HUES6 (cell line): Measurements from ENCODE around the gene HTRA3.

ENCODE experiments used
- H3K27ac ChIP-seq: 2 replicates; pipeline ENCODE4 v1.7.0; 2013; ENCODE audit warnings: low read depth, mild to moderate bottlenecking, low read length, inconsistent platforms
- H3K27me3 ChIP-seq: 2 replicates; pipeline ENCODE4 v1.6.1; 2013; ENCODE audit warnings: low read length; ENCODE audit not compliant: control insufficient read depth, insufficient read depth
- H3K36me3 ChIP-seq: 2 replicates; pipeline ENCODE4 v1.6.1; 2013; ENCODE audit warnings: low read length; ENCODE audit not compliant: control insufficient read depth, insufficient read depth
- H3K4me1 ChIP-seq: 2 replicates; pipeline ENCODE4 v1.6.1; 2013; ENCODE audit warnings: low read length; ENCODE audit not compliant: control insufficient read depth, insufficient read depth
- H3K4me3 ChIP-seq: 2 replicates; pipeline ENCODE4 v1.5.1; 2013; ENCODE audit warnings: low read depth, low read length
- H3K9ac ChIP-seq: one replicate; pipeline ENCODE4 v1.6.1; 2013; ENCODE audit warnings: mild to moderate bottlenecking, low read length
- H3K9me3 ChIP-seq: 2 replicates; pipeline ENCODE4 v1.6.1; 2013; ENCODE audit warnings: low read depth, low read length; ENCODE audit not compliant: control insufficient read depth, insufficient read depth

HTRA3 gene

DNA sequence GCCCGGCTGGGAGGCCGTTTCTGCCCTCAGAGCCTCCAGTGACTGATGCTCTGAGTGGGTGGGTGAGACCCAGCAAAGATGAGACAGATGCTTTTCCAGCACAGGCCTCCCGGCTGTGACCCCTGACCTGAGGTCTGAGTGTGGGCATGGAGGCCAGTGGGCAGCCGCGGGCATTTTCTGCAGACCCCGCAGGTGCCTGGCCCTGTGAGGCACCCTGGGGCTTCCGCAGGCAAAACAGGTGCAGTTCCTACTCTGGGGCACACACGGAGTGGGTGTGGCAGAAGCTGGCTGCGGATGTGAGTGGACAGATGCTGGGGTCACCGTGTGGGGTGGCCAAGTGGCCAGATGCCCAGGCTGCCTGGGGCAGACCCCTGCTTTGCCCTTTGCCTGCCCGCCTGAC lies 14.8 kb downstream of the HTRA3 start:
- no peaks in the 10 kb centered on the region for H3K27me3 ChIP-seq
- no peak overlapping the region for H3K27ac ChIP-seq
- no peaks in the 10 kb centered on the region for H3K36me3 ChIP-seq
- no peak overlapping the region for H3K4me3 ChIP-seq
- no peaks in the 10 kb centered on the region for H3K9me3 ChIP-seq
- H3K4me1 ChIP-seq: no peaks in the 10 kb centered on the region
- no peak overlapping the region for H3K9ac ChIP-seq

DNA sequence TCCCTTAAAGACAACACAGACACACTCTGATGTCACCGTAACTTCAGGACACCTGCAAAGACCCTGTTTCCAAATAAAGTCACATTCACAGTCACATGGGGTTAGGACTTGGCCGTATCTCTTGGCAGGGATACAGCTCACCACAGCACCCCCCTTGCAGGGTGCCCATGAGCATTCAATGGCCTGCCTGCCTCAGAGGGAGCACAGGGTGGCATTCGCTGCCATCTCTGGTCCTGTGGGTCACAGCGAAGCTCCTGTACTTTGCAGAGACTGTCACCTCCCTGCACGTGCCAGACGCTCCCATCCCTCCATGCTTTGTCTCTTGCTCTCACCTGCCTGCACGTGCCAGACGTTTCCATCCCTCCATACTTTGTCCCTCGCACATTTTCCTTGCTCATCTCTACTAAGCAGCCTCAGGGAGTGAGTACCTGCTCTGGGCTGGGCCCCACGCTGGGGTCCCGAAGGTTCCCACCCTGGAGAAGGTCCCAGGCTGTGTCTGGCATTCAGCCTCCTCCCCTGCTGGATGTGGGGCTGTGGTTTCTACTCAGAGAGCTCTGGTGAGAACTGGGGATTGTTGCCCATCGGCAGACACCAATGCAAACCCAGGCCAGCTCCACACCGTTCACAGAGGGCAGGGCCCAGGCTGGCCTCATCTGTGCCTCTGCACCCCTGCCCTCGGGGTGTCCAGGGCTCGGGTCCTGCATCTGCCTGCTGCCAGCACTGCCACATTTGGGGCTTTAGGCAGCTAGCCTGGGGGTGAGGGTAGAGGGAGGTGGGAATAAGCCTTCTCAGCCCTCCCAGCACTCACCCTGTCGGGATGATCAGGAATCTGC lies 15.8 kb downstream of the HTRA3 start:
- no peaks in the 10 kb centered on the region for H3K4me1 ChIP-seq
- H3K27me3 ChIP-seq: no peaks in the 10 kb centered on the region
- no peaks in the 10 kb centered on the region for H3K9me3 ChIP-seq
- H3K27ac ChIP-seq: no peak overlapping the region
- H3K9ac ChIP-seq: no peak overlapping the region
- H3K36me3 ChIP-seq: no peaks in the 10 kb centered on the region
- no peak overlapping the region for H3K4me3 ChIP-seq

GRCh38 chr4:8285976-8286718 lies 16.6 kb downstream of the HTRA3 start:
- Histone ChIP-seq H3K4me3 (no peak overlapping the region), H3K36me3 (no peaks in the 10 kb centered on the region), H3K9me3 (no peaks in the 10 kb centered on the region), H3K9ac (no peak overlapping the region), H3K27me3 (no peaks in the 10 kb centered on the region), H3K27ac (no peak overlapping the region), H3K4me1 (no peaks in the 10 kb centered on the region)

GRCh38 chr4:8286719-8287342 lies 17.3 kb downstream of the HTRA3 start:
- Histone ChIP-seq H3K4me3 (no peak overlapping the region), H3K9ac (no peak overlapping the region), H3K36me3 (no peaks in the 10 kb centered on the region), H3K27ac (no peak overlapping the region), H3K27me3 (no peaks in the 10 kb centered on the region), H3K4me1 (no peaks in the 10 kb centered on the region), H3K9me3 (no peaks in the 10 kb centered on the region)

DNA sequence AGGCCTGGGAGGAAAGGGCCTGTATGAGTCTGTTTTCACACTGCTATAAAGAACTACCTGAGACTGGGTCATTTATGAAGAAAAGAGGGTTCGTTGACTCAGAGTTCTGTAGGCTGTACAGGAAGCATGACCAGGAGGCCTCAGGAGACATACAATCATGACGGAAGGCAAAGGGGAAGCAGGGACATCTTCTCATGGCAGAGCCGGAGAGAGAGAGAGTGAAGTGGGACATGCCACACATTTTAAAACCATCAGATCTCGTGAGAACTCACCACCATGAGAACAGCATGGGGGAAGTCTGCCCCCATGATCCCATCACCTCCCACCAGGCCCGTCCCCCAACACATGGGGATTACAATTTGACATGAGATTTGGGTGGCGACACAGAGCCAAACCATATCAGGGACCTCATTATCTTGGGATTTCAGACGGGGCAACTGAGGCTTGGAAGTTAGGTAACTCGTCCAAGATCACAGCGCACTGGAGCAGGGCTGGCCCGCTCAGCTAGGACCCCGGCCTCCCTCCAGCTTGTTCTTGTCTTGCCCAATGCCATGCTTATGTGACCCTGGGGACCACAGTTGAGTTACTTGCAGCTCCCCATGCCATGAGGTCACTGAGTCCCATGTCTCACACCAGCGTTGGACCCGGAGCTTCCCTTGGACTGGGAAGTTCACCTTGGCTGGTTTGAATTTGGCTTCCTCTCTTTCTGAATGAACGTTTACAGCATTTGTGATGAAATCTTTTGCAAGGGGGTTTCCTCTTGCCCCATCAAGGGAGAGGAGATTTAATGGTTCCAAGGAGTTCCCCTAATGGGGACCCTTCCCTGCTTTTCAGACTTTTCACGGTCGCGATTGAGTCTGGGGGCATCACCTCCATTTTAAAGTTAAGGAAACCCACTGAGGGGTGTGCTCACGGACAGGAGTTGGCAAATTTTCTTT lies 18.1 kb downstream of the HTRA3 start:
- H3K27ac ChIP-seq: no peak overlapping the region
- H3K4me1 ChIP-seq: no peaks in the 10 kb centered on the region
- no peaks in the 10 kb centered on the region for H3K36me3 ChIP-seq
- H3K9me3 ChIP-seq: no peaks in the 10 kb centered on the region
- H3K4me3 ChIP-seq: no peak overlapping the region
- no peak overlapping the region for H3K9ac ChIP-seq
- no peaks in the 10 kb centered on the region for H3K27me3 ChIP-seq

GRCh38 chr4:8289151-8289750 lies 19.7 kb downstream of the HTRA3 start:
- Histone ChIP-seq H3K27me3 (no peaks in the 10 kb centered on the region), H3K4me3 (no peak overlapping the region), H3K36me3 (no peaks in the 10 kb centered on the region), H3K4me1 (no peaks in the 10 kb centered on the region), H3K27ac (no peak overlapping the region), H3K9ac (no peak overlapping the region), H3K9me3 (no peaks in the 10 kb centered on the region)

- H3K4me3 ChIP-seq: no peak overlapping the region
- no peaks in the 10 kb centered on the region for H3K4me1 ChIP-seq
- no peaks in the 10 kb centered on the region for H3K27me3 ChIP-seq
- H3K36me3 ChIP-seq: no peaks in the 10 kb centered on the region
- H3K9me3 ChIP-seq: no peaks in the 10 kb centered on the region; the same call in 1 of the 2 replicates
- H3K27ac ChIP-seq: no peak overlapping the region
- no peak overlapping the region for H3K9ac ChIP-seq
These were observed 20.6 kb downstream of the HTRA3 start for GRCh38 chr4:8289956-8290700.

DNA sequence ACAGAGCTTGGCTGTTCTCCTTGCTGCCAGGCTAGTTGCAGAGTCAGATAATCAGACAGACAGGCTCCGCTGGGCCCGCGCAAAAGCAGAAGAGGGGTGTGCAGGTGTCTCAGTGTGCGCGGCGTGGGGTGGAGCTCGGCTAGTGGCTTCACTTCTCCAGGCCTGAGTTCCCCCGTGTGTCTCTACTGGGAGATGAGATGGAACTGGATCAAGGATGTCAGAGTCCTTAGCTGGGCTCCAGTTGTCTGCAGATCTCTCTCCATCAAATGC lies 21.1 kb downstream of the HTRA3 start:
- H3K4me1 ChIP-seq: no peaks in the 10 kb centered on the region
- H3K27me3 ChIP-seq: no peaks in the 10 kb centered on the region
- H3K4me3 ChIP-seq: no peak overlapping the region
- H3K36me3 ChIP-seq: no peaks in the 10 kb centered on the region
- no peak overlapping the region for H3K9ac ChIP-seq
- H3K27ac ChIP-seq: no peak overlapping the region
- no peaks in the 10 kb centered on the region; the same call in 1 of the 2 replicates for H3K9me3 ChIP-seq

- no peak overlapping the region for H3K27ac ChIP-seq
- H3K4me1 ChIP-seq: no peaks in the 10 kb centered on the region
- no peaks in the 10 kb centered on the region for H3K27me3 ChIP-seq
- no peak overlapping the region for H3K4me3 ChIP-seq
- no peaks in the 10 kb centered on the region; the same call in 1 of the 2 replicates for H3K9me3 ChIP-seq
- no peak overlapping the region for H3K9ac ChIP-seq
- H3K36me3 ChIP-seq: no peaks in the 10 kb centered on the region
These were observed 21.6 kb downstream of the HTRA3 start for GRCh38 chr4:8291036-8291682.
